ENCODE measurements around the gene ZNF107. TPM values are rescaled to one million over a fixed set of nuclear protein-coding genes. Genes with fewer than 3 reads are reported as not detected.

Gene ZNF107
- total RNA-seq, 1 experiment from 2014 or later = 24.7 TPM

- Histone ChIP-seq H2BK20ac (ENCODE audit: low read depth, low read length, poor library complexity, severe bottlenecking) (no peak overlapping the region), H3K56ac (ENCODE audit: insufficient read length, low read depth, low read length) (no peak overlapping the region), H4K8ac (replicated peaks; ENCODE audit: insufficient read length, low read depth, low read length) (no peak overlapping the region), H3K79me2 (ENCODE audit: insufficient read depth, low read length) (peaks cover 2% of the 10 kb centered on the region; the same call in 1 of the 2 replicates), H3K4me1 (ENCODE audit: insufficient read depth, low read length) (no peaks in the 10 kb centered on the region), H3K27ac (ENCODE audit: insufficient read length, low read depth, low read length) (no peak overlapping the region), H2BK15ac (ENCODE audit: low read depth, low read length) (no peak overlapping the region), H3K23me2 (ENCODE audit: insufficient read length, low read depth, low read length, poor library complexity, severe bottlenecking) (no peaks in the 10 kb centered on the region), H3K23ac (ENCODE audit: insufficient read length, low read depth, low read length) (no peak overlapping the region), H4K91ac (ENCODE audit: insufficient read length, low read depth, low read length) (no peak overlapping the region), H3K9me3 (ENCODE audit: control insufficient read depth, low read depth, low read length) (no peaks in the 10 kb centered on the region), H3T11ph (ENCODE audit: low read length) (no peak overlapping the region), H2AFZ (ENCODE audit: low read length) (no peak overlapping the region), H3K79me1 (ENCODE audit: insufficient read depth, low read depth, low read length, poor library complexity, severe bottlenecking) (peaks cover 12% of the 10 kb centered on the region), H4K5ac (ENCODE audit: insufficient read length, low read depth, low read length) (no peak overlapping the region), H2AK5ac (ENCODE audit: insufficient read length, low read length) (no peak overlapping the region), H3K18ac (ENCODE audit: insufficient read length, low read depth, low read length) (no peak overlapping the region), H4K20me1 (ENCODE audit: control insufficient read depth, insufficient read depth, insufficient read length) (no peaks in the 10 kb centered on the region), H3K27me3 (ENCODE audit: insufficient read depth, low read length) (no peaks in the 10 kb centered on the region), H2BK5ac (ENCODE audit: insufficient read length, low read length) (no peak overlapping the region), H3K4ac (ENCODE audit: low read depth, low read length) (no peak overlapping the region), H2BK12ac (ENCODE audit: insufficient read length, low read depth, low read length) (no peak overlapping the region), H3K9ac (ENCODE audit: extremely low read depth, insufficient read length, low read length) (no peak overlapping the region), H3K14ac (ENCODE audit: insufficient read depth, low read length) (no peak overlapping the region), H2BK120ac (ENCODE audit: low read depth, low read length, poor library complexity, severe bottlenecking) (no peak overlapping the region), H3K4me2 (ENCODE audit: insufficient read depth, insufficient read length, low read length) (no peak overlapping the region)
- no CpG with 5 or more reads among the region's 9 CpGs for WGBS (ENCODE audit: extremely low coverage, insufficient read length, low lambda C conversion rate)
- peaks cover 0 to 51% of the 10 kb centered on the region in 2 experiments; a peak in 3 of 5 replicates for H3K9me3 Mint-ChIP-seq
- no peaks in the 10 kb centered on the region for H3K4me1 Mint-ChIP-seq
- peak overlapping the region in 1 of 3 experiments; percentile 15; a peak in 1 of 7 replicates for H3K27ac Mint-ChIP-seq
- DNase-seq = no peak
- TF ChIP-seq CTCF (conservative IDR thresholded peaks at IDR 0.05) = peak; percentile 39
- H3K27me3 Mint-ChIP-seq (ENCODE audit: low read depth) = no peaks in the 10 kb centered on the region
- no peak overlapping the region; a peak in 1 of 5 replicates for H3K4me3 Mint-ChIP-seq
- peaks cover 0 to 22% (median 0%) of the 10 kb centered on the region in 3 experiments; a peak in 4 of 7 replicates for H3K36me3 Mint-ChIP-seq (ENCODE audit: insufficient read depth in 1 of 3, low read depth in 3 of 3)
These were observed 19.2 kb downstream of the ZNF107 start for GRCh38 chr7:64685091-64685490.

Measured in H9 (cell line).